GM19043 (cell line): ENCODE data around the gene NAALADL2.
"Not testable (repeated sequence)": the region's sequence is repeated elsewhere in the genome, so short reads cannot be mapped to it uniquely, and the experiment has no call there.

Source experiments
- ATAC-seq: cut with Tn5 transposase; IDR thresholded peaks from one replicate; pipeline ENCODE4 v1.9.1; 2021; ENCODE audit warnings: low read depth; ENCODE audit not compliant: unreplicated experiment

NAALADL2 gene

GRCh38 chr3:175121225-175121624, 262.1 kb downstream of the NAALADL2 start:
- ATAC-seq: no peak

DNA sequence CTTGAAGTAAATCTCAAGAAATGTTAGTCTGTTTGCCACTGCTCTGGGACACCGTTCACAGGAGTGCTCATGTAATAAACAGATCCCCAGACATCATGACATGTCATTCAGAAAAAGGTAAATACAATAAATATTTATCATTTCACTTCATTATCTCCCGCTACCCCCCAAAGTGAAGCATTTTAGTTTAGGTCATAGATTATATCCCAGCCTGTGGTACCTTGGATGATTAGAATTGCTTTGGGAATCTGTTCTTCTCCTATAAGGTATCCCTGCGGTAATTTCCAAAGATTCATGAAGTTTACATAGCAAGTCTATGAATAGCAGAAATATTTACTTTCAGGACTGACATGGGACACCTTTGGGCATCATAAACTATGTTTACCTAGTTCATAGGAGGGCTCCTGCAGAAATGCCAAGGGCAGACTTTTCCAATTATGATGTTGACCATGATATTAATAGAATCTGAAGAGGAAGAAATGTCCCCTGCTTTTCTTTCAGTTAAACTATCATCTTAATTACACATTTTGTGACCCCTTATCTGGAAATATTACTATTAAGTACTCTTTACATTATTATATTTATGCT, 268.0 kb downstream of the NAALADL2 start:
- no peak for ATAC-seq

GRCh38 chr3:175129126-175129525, 270.0 kb downstream of the NAALADL2 start:
- ATAC-seq: no peak

DNA sequence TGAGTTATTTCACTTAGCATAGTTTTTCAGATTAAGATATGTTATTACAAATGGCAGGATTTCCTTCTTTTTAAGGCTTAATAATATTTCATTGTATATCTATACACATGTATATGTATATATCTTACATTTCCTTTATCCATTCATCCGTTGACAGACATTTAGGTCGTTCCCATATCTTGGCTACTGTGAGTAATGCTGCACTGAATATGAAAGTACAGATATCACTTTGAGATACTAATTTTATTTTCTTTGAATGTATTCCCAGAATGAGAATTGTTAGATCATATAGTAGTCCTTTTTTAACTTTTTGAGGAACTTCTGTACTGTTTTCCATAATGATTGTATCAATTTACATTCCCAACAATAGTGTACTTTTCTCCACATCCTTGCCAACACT, 270.4 kb downstream of the NAALADL2 start:
- no peak for ATAC-seq

GRCh38 chr3:175131866-175132265, 272.7 kb downstream of the NAALADL2 start:
- not testable (repeated sequence) for ATAC-seq

GRCh38 chr3:175132706-175133105, 273.6 kb downstream of the NAALADL2 start:
- ATAC-seq: not testable (repeated sequence)

DNA sequence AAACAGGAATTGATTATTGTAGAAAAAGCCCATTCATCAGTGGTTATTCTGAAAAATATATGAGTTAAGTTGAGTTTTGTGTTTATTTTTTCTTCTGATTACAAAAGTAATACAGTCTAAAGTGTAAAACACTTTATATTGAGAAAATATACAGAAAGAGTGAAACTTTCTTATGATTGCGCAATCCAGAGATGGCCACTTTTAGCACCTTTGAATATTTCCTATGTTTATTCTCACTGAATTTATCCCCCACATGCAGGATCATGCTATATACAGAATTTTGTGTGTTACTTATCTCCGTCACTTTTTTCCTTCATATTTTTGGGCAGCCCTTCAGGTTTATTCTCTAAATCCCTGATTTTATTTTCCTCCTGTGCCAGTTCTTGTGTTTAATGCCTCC, 285.2 kb downstream of the NAALADL2 start:
- ATAC-seq: no peak

GRCh38 chr3:175146258-175146657, 287.1 kb downstream of the NAALADL2 start:
- ATAC-seq: no peak

DNA sequence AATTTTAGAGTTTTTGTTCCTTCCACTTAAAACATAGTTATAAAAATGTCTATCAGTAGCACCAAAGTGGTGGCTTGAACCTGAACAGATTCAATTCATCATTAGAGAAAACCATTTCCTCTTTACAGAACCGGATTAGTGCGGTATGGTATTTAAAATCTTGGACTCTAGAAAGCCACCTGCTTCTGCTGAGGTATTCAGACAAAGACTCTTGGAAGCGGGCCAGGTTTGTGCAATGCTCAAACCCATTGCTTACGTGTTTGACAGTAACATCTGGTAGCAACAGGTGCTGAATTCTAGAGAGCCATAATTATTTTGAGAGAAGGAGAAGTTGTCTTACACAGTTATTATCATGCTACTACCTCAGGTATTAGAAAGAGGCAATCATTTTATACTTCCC, 290.5 kb downstream of the NAALADL2 start:
- peak; percentile 67 for ATAC-seq

DNA sequence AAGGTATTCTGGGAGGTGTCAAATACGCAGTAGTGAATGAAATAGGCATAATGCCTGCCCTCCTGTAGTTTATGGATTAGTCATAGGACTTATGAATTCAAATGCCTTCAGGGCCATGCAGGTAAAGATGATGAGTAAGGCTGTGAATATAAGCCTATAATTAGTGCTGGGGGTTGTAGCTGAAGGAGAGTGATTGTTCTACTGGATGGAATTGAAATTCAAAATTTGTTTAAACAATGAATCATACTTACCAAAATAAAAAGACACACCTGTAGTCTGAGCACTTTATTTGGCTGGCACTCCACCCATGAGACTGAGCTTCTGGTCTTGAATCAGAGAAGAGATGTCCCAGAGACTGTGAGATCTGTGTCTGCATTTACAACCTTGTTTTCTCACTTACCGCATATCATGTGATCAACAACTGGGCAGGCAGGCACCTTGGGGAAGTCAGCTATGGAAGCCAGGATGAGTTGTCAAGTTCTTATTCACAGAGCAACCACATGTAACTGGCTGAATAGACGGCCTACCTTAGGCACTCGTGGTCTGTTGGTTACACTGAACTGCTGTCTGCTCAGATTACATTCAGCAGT, 291.8 kb downstream of the NAALADL2 start:
- ATAC-seq: no peak

DNA sequence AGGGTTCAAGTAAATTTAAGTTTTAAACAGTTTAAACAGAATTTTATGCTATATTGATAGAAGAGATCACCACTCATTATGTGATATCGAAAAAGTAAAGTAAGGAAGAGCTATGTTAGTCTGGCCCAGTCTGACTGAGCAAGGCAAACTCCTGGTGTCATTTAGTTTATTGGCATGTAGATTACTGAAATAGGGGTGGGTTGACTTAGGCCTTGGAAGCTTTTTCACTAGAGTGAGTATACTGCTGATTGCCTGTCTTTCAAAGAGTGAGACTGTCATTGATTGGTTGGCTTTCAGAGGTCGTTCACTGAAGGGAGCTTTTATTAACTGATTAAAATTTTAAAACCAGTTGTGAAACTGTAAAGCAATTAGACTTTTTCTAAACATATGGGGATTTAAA, 294.5 kb downstream of the NAALADL2 start:
- ATAC-seq: no peak

- no peak for ATAC-seq
These were observed 296.0 kb downstream of the NAALADL2 start for GRCh38 chr3:175155172-175155571.

DNA sequence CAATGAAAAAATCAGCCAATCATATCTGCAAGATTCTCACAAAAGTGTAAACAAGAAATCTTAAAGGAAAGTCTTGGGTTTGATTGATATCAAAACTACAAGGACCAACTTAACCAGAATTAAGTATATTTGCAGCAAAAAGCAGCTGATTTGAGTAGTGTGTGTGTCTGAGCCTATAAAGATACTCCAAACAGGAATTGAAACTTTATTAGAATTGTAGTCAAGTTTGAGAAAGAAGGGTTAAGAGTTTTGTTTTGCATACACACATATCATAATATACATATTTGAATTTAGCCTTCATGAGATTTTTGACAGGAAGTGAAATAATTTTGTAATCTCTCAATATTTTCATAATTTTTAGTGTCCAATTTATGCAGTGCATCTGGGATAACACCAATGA, 300.1 kb downstream of the NAALADL2 start:
- ATAC-seq: no peak

DNA sequence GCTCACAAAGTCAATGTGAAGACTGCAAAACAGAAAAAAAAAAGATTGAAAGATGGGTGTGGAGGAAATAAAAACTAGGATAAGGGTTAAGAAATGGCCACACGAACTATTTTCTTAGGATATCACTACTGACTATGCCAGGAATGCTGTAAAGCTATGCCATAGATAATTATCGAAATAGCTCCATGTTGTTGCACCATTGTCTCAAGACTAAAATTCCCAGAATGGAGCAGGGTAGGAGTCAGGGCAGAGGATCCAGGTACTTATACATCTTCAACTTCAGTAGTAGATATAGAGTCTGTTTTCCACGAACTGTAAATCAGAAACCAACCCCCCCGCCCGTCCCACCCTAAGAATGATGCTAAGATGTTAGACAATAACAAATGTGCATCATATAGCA, 302.2 kb downstream of the NAALADL2 start:
- no peak for ATAC-seq

- no peak for ATAC-seq
These were observed 304.6 kb downstream of the NAALADL2 start for GRCh38 chr3:175163686-175164085.

DNA sequence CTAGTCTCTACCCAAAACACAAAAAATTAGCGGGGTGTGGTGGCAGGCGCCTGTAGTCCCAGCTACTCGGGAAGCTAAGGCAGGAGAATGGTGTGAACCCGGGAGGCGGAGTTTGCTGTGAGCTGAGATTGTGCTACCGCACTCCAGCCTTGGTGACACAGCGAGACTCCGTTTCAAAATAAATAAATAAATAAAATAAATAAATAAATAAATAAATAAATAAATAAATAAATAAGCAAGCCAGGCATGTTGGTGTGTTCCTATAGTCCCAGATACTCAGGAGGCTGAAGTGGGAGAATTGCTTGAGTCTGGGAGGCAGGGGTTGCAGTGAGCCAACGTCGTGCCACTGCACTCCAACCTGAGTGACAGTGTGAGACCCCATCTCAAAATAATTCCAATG, 314.0 kb downstream of the NAALADL2 start:
- ATAC-seq: not testable (repeated sequence)

- ATAC-seq: no peak
These were observed 317.4 kb downstream of the NAALADL2 start for GRCh38 chr3:175176556-175176955.

- ATAC-seq: no peak
These were observed 319.9 kb downstream of the NAALADL2 start for GRCh38 chr3:175179055-175179454.

GRCh38 chr3:175184392-175184791, 325.3 kb downstream of the NAALADL2 start:
- no peak for ATAC-seq

DNA sequence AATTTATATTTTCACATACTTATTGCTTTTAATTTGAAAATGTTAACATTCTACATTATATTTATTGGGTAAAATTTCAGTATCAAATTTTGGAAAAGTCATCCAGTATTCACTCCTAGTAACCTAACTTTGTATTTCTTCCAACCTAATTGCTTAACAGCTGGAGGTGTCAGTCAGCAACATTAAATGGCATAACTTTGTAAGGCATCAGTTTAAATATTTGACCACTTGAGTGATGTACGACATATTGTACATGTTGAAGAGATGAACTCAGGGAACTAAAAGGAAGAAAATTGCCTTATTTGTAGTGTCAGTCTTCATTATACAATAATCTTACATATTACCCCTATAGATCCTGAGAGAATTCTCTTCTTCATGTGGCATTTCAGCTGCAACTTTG, 326.8 kb downstream of the NAALADL2 start:
- ATAC-seq: no peak

DNA sequence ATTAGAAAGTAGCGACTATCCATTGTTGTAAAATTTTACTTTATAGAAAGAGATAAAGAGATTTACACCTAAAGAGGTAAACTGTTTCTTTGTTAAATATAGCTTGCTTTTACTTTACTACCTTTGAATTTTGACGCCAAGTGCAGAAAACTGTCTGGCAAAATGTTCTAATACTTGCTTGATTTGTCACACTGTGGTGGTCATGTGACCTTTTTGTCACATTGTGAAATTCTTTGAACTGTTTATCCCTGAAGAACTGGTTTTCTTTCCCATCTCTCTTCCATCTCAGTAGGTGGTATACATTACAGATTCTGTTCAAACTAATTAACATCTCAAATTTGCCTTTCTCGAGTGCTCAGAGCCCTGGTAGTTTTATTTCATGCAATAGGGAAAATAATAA, 327.4 kb downstream of the NAALADL2 start:
- no peak for ATAC-seq

DNA sequence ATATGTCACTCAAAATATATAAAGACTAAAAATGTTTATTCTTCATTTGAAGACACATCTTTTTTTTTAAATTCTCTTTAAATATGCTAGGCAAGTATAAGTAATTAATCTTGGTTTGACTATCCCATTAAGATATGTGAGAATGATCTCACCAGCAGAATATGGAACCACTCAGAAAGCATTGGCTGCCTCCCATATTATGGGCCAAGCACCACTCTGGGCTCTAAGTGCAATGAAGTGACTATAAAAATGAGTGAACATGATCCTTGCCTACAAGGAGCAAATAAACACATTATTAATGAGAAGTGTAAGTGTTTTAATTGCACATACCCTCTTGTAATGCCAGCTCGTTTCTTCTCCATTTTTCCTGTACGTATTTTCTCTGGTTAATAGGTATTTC, 328.5 kb downstream of the NAALADL2 start:
- ATAC-seq: no peak

DNA sequence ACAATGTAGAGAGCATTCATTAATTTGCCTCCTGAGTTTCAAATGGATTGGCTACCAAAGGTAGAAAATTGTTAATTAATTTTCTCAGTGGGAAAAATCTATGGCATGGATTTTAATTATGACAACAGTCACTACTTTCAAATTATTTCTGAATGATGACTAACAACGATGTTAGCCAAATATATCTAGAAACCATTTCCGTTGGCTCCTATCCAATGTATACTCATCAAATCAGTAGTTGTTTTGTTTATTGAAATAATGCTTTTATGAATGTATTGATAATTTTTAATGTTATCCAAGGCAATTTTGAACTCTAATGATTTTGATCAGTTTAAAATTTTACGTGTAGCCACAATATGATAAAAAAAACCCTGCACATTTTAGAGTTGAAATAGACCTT, 333.4 kb downstream of the NAALADL2 start:
- ATAC-seq: no peak
